HK-2 (cell line): Measurements from ENCODE around the gene ITGA5.
A peak's percentile ranks its signal among the peaks of the same experiment; 100 is the strongest.

Experiments used
- DNase-seq: peaks from one replicate; pipeline ENCODE4 v3.0.0-alpha.2; 2018; ENCODE audit not compliant: unreplicated experiment

ITGA5 gene

GRCh38 chr12:54419088-54419887 is at the start of gene ITGA5:
TSS of gene ITGA5 (minus strand) at chr12:54419266. CDS start at chr12:54419198, 68 bp downstream.
- DNase-seq, result peak; percentile 78

- DNase-seq, result no peak
Observed at GRCh38 chr12:54465857-54466523, 46.9 kb upstream of the ITGA5 start.

GRCh38 chr12:54463484-54463883 is 44.4 kb upstream of the ITGA5 start:
- DNase-seq, result no peak

GRCh38 chr12:54463034-54463433 is 44.0 kb upstream of the ITGA5 start:
- DNase-seq, result no peak

- no peak for DNase-seq
Observed at GRCh38 chr12:54460317-54460923, 41.4 kb upstream of the ITGA5 start.

GRCh38 chr12:54459355-54459754 is 40.3 kb upstream of the ITGA5 start:
- no peak for DNase-seq

- DNase-seq, result no peak
Observed at GRCh38 chr12:54455760-54456469, 36.8 kb upstream of the ITGA5 start.

- DNase-seq, result no peak
Observed at GRCh38 chr12:54452628-54453027, 33.6 kb upstream of the ITGA5 start.

GRCh38 chr12:54448344-54448743 is 29.3 kb upstream of the ITGA5 start:
- DNase-seq, result no peak

GRCh38 chr12:54447917-54448316 is 28.9 kb upstream of the ITGA5 start:
- DNase-seq, result no peak

GRCh38 chr12:54444206-54444605 is 25.1 kb upstream of the ITGA5 start:
- no peak for DNase-seq

GRCh38 chr12:54443446-54443845 is 24.4 kb upstream of the ITGA5 start:
- DNase-seq, result no peak

GRCh38 chr12:54442961-54443360 is 23.9 kb upstream of the ITGA5 start:
- no peak for DNase-seq

GRCh38 chr12:54442099-54442498 is 23.0 kb upstream of the ITGA5 start:
- DNase-seq, result no peak

- DNase-seq, result no peak
Observed at GRCh38 chr12:54439521-54440255, 20.6 kb upstream of the ITGA5 start.

- DNase-seq, result no peak
Observed at GRCh38 chr12:54439096-54439495, 20.0 kb upstream of the ITGA5 start.

- no peak for DNase-seq
Observed at GRCh38 chr12:54438517-54438916, 19.5 kb upstream of the ITGA5 start.

- no peak for DNase-seq
Observed at GRCh38 chr12:54437697-54438096, 18.6 kb upstream of the ITGA5 start.

- DNase-seq, result no peak
Observed at GRCh38 chr12:54437243-54437642, 18.2 kb upstream of the ITGA5 start.

- no peak for DNase-seq
Observed at GRCh38 chr12:54432815-54433164, 13.7 kb upstream of the ITGA5 start.

GRCh38 chr12:54431911-54432814 is 13.1 kb upstream of the ITGA5 start:
- no peak for DNase-seq
